Natural killer cell treated with Interleukin-12 subunit alpha and Interleukin-12 subunit beta and Interleukin-15 and Interleukin-18, amount 100 ng/mL, for 72 hours (primary cell): ENCODE data around the gene SPRTN. TPM values are rescaled to one million over a fixed set of nuclear protein-coding genes. Genes with fewer than 3 reads are reported as not detected.

ENCODE experiments used
- ATAC-seq, 2 donors: fragments of 150-1000 bp; cut with Tn5 transposase in 1 of 2; sonication (Bioruptor Pico), chemical (Tn5 transposase) in 1 of 2; 2 replicates each; pipeline ENCODE4 v1.10.0; 2021
- DNase-seq: peaks from one replicate; pipeline ENCODE4 v3.0.0; 2022; ENCODE audit warnings: low spot score
- H3K27ac Mint-ChIP-seq, 2 donors: 1 replicate in 1 of 2; 2 replicates in 1 of 2; pipeline ENCODE4 v1.8.0; 2022; ENCODE audit warnings: mixed read lengths in 2 of 2, mild to moderate bottlenecking in 1 of 2, moderate library complexity in 1 of 2
- H3K27me3 Mint-ChIP-seq, 2 donors: 1 replicate in 1 of 2; 2 replicates in 1 of 2; pipeline ENCODE4 v1.8.0; 2022; ENCODE audit warnings: mixed read lengths in 2 of 2
- H3K36me3 Mint-ChIP-seq: one replicate; pipeline ENCODE4 v1.8.0; 2022; ENCODE audit warnings: mixed read lengths
- H3K4me1 Mint-ChIP-seq, 2 donors: 1 replicate in 1 of 2; 2 replicates in 1 of 2; pipeline ENCODE4 v1.8.0; 2022; ENCODE audit warnings: low read depth in 2 of 2, mixed read lengths in 2 of 2, mild to moderate bottlenecking in 1 of 2
- H3K4me3 Mint-ChIP-seq: one replicate; pipeline ENCODE4 v1.8.0; 2022; ENCODE audit warnings: mixed read lengths
- H3K9me3 Mint-ChIP-seq: 2 replicates; pipeline ENCODE4 v1.8.0; 2022; ENCODE audit warnings: mixed read lengths
- total RNA-seq, 2 donors: library from RNA; stranded (reverse); gene quantifications; one replicate each; pipeline ENCODE4 v1.2.3, GENCODE V29; 2022

The SPRTN gene
- total RNA-seq, 2 donors from 2014 or later: 16.0 to 23.1 TPM

DNA sequence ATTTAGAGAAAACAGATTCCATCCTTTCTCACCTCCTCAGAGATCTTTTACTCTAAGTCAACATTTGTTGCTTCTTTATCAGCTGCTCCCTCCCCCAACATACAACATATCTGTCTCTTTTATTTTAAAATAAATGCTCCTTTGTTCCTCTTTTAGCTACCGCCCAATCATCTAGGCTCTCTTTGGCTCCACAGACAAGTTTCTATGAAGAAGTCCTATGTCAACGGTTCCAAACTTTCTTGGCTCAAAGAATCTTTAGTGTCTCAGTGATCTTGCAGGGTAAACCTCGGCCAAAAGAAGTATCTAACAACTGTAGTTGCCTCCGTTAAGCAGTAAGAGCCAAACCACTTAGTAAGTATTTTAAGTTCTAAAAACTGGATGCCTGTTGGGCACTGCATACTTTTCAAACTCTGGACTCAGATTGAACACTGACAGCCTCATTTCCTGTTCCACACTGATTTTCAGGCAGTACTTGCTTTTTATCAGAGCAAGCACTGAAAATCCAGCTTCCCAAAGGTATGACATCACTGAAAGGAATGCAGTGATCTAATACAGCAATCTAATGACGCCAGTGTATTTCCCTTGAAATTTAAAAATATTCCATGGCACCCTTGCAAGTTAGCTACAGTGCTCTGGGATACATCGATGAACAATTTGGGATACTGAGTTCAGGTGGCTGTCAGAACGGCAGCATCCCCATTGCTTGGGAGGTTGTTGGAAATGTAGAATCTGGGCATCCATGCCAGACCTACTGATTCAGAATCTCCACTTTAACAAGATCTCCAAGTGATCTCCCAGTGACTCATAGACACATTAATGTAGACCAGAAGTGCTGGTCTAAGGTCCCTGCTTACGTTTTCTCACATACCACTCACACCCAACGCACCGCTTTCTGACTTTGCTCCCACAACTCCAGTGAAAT is 57.2 kb downstream of the SPRTN start:
- no peak for DNase-seq
- no peaks in the 10 kb centered on the region for H3K27me3 Mint-ChIP-seq
- H3K36me3 Mint-ChIP-seq: no peaks in the 10 kb centered on the region
- H3K9me3 Mint-ChIP-seq: no peaks in the 10 kb centered on the region
- H3K4me1 Mint-ChIP-seq: peaks cover 38 to 63% of the 10 kb centered on the region in 2 donors
- no peak overlapping the region for H3K4me3 Mint-ChIP-seq
- no peak for ATAC-seq
- H3K27ac Mint-ChIP-seq: no peak overlapping the region

DNA sequence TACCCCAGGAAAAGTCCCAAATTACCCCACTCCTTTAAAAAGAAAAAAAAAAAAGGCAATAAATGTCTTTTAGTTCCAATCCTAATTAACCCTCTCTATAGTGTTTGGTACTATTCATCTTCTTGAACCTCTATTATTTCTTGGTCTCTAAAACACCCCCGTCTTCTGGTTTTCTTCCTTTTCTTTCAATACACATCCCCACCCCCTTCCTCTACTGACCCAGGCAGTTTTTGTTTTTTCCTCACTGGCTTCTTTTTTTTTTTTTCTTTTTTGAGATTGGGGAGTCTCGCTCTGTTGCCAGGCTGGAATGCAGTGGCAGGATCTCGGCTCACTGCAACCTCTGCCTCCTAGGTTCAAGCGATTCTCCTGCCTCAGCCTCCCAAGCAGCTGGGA is 57.9 kb downstream of the SPRTN start:
- Mint-ChIP-seq H3K27ac (no peak overlapping the region), H3K36me3 (no peaks in the 10 kb centered on the region), H3K9me3 (no peaks in the 10 kb centered on the region), H3K4me3 (no peak overlapping the region), H3K4me1 (peaks cover 34 to 56% of the 10 kb centered on the region in 2 donors), H3K27me3 (no peaks in the 10 kb centered on the region)
- no peak for ATAC-seq
- no peak for DNase-seq

DNA sequence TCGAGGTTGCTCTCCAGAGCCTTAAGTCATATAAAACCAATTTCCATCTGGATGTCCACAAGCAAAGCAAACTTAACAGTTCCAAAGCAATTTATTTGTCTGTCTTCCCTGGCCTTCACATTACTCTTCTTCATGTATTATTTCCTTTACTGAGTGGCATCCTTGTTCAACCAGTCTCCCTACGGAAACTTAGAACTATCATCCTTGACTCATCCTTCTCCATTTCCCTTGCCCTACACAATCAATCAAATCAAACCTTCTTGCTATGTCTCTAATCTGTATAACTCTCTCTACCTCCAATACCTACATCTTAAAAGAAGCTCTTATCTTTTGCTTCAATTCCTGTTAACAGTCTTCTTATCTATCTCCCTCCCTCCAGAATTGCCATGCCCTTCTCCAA is 58.5 kb downstream of the SPRTN start:
- Mint-ChIP-seq H3K4me1 (peaks cover 33 to 53% of the 10 kb centered on the region in 2 donors), H3K36me3 (no peaks in the 10 kb centered on the region)

DNA sequence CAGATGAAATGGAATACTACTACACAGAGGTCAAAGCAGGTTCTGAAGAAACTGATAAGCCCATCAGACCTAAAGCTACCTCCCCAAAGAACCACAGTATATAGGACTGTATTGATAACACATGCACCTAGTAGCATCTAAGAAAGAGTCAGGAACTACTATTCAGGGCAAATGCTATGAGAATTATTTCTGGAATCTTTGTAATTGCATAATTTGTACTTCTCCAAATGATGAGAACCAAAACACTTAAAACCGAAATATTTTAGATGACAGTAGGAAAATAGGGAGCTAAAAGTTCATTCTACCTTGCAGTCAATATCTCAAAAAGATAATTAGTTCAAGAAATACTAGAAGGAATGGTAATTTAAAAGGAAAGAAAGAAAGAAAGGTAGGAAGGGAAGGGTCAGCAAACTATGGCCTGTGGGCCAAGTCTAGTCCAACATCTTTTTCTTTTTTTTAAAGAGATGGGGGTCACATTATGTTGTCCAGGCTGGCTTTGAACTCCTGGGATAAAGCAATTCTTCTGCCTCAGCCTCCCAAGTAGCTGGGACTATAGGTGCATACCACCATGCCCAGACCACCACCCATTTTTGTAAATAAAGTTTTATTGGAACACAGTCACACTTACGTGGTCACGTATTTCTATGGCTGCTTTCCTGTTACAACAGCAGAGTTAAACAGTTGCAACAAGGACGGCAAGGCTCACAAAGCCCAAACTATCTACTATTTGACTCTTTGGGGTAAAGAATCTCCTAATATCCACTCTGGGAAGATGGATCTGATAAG is 60.0 kb downstream of the SPRTN start:
- Mint-ChIP-seq H3K27me3 (no peaks in the 10 kb centered on the region), H3K36me3 (no peaks in the 10 kb centered on the region), H3K4me3 (no peak overlapping the region), H3K27ac (no peak overlapping the region), H3K9me3 (no peaks in the 10 kb centered on the region), H3K4me1 (peaks cover 30 to 48% of the 10 kb centered on the region in 2 donors)
- DNase-seq (no peak), ATAC-seq (no peak)

More for the DNA sequence above, 58.5 kb downstream of the SPRTN start:
- no peak overlapping the region for H3K4me3 Mint-ChIP-seq
- no peak for DNase-seq
- H3K27ac Mint-ChIP-seq: no peak overlapping the region
- H3K27me3 Mint-ChIP-seq: no peaks in the 10 kb centered on the region
- no peaks in the 10 kb centered on the region for H3K9me3 Mint-ChIP-seq
- no peak for ATAC-seq

DNA sequence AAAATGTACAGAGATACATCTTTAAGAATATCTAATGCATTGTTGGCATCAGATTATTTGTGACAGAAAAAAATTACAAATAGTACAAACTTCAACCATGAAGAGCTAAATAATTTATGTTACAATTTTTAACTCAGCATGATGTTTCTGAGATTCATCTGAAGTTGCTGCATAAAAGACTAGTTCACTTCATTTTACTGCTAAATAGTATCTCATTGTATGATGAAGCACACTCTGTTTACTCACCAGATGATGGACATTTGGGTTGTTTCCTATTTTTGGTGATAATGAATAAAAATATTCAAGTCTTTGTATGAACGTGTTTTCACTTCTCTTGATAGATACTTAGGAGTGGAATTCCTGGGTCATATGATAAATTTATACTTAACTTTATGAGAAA is 63.4 kb downstream of the SPRTN start:
- Mint-ChIP-seq H3K4me1 (peaks cover 24 to 29% of the 10 kb centered on the region in 2 donors), H3K36me3 (no peaks in the 10 kb centered on the region), H3K9me3 (no peaks in the 10 kb centered on the region), H3K27me3 (no peaks in the 10 kb centered on the region), H3K4me3 (no peak overlapping the region), H3K27ac (no peak overlapping the region)
- ATAC-seq: no peak
- DNase-seq: no peak

DNA sequence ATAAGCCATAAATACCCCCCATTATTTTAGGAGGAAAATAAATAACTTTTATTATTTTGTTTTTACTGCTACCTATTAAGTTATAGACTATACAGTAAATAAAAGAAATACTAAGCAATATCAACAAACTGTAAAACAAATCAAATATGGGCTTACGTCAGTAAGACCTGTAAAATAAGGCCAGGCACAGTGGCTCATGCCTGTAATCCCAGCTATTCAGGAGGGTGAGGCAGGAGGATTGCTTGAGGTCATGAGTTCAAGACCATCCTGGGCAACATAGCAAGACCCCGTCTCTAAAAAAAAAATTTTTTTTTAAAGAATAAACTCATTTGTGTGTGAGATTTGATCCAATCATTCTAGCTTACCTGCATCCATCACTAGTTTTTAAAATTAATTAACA is 66.2 kb downstream of the SPRTN start:
- Mint-ChIP-seq H3K36me3 (no peaks in the 10 kb centered on the region), H3K27me3 (no peaks in the 10 kb centered on the region), H3K27ac (no peak overlapping the region), H3K4me1 (peaks cover 7 to 12% of the 10 kb centered on the region in 2 donors), H3K9me3 (no peaks in the 10 kb centered on the region), H3K4me3 (no peak overlapping the region)
- DNase-seq: no peak
- no peak for ATAC-seq

Other genes starting within 250 kb of the SPRTN start
- not detected for gene TRIM67, start 176.2 kb upstream of the SPRTN start, total RNA-seq
- gene GNPAT, start 97.1 kb upstream of the SPRTN start, total RNA-seq: 10 to 100 TPM; 34.0 to 38.0 TPM
- 10 to 100 TPM; 20.2 to 25.2 TPM for gene EXOC8, start 441 bp upstream of the SPRTN start, total RNA-seq
- 10 to 100 TPM; 15.5 to 25.9 TPM for gene EGLN1, start 84.0 kb downstream of the SPRTN start, total RNA-seq
- gene TSNAX, start 190.4 kb downstream of the SPRTN start, total RNA-seq: 10 to 100 TPM; 32.3 to 55.2 TPM